NCI-H69 (cell line): ENCODE measurements around the gene GSN.

Experiments
- DNase-seq: peaks from one replicate; lab custom pipeline; 2025; lab: John Stamatoyannopoulos, UW

The GSN gene

GRCh38 chr9:121246821-121247561, 21.0 kb upstream of the GSN start:
- DNase-seq: no peak

- no peak for DNase-seq
Measured at GRCh38 chr9:121249563-121249962, 18.4 kb upstream of the GSN start.

- no peak for DNase-seq
Measured at GRCh38 chr9:121252104-121252851, 15.7 kb upstream of the GSN start.

- DNase-seq: no peak
Measured at GRCh38 chr9:121253162-121253561, 14.8 kb upstream of the GSN start.

GRCh38 chr9:121253821-121254501, 14.0 kb upstream of the GSN start:
- no peak for DNase-seq

GRCh38 chr9:121259498-121259897, 8.5 kb upstream of the GSN start:
- DNase-seq: no peak

- no peak for DNase-seq
Measured at GRCh38 chr9:121259935-121260334, 8.0 kb upstream of the GSN start.

- DNase-seq: no peak
Measured at GRCh38 chr9:121260457-121261106, 7.4 kb upstream of the GSN start.

GRCh38 chr9:121261107-121261460, 6.9 kb upstream of the GSN start:
- peak; percentile 86 for DNase-seq

- DNase-seq: no peak
Measured at GRCh38 chr9:121261755-121262154, 6.2 kb upstream of the GSN start.

- no peak for DNase-seq
Measured at GRCh38 chr9:121262423-121262822, 5.5 kb upstream of the GSN start.

GRCh38 chr9:121262953-121263352, 5.0 kb upstream of the GSN start:
- no peak for DNase-seq

- DNase-seq: no peak
Measured at GRCh38 chr9:121266356-121266755, 1.6 kb upstream of the GSN start.

GRCh38 chr9:121266906-121267650, 884 bp upstream of the GSN start:
- DNase-seq: peak; percentile 26

GRCh38 chr9:121268598-121268850, 562 bp downstream of the GSN start:
- DNase-seq: peak; percentile 35

- peak; percentile 29 for DNase-seq
Measured at GRCh38 chr9:121268851-121269641, 1.1 kb downstream of the GSN start.

GRCh38 chr9:121269642-121270254, 1.8 kb downstream of the GSN start:
- DNase-seq: no peak

- no peak for DNase-seq
Measured at GRCh38 chr9:121271368-121272341, 3.7 kb downstream of the GSN start.

- DNase-seq: no peak
Measured at GRCh38 chr9:121272401-121272948, 4.5 kb downstream of the GSN start.
